Renal pelvis (tissue), 12 donors: ENCODE data around the gene OR10A6. TPM values are rescaled to one million over a fixed set of nuclear protein-coding genes. Genes with fewer than 3 reads are reported as not detected.

Source experiments
- DNase-seq: peaks from one replicate; pipeline ENCODE4 v3.0.0-alpha.2; 2013
- long read RNA-seq, 16 experiments: transcript quantifications; one replicate each; lab custom pipeline, GENCODE V29; 2026
- polyA plus RNA-seq, 3 donors: library from polyadenylated mRNA; unstranded; fragments of 120-200 nt; gene quantifications; one replicate each; pipeline ENCODE4 v1.2.1, GENCODE V29; 2013; ENCODE audit not compliant: insufficient read length in 3 of 3

Gene OR10A6
- not detected for polyA plus RNA-seq
- long read RNA-seq, donor 1 = 0 reads
- long read RNA-seq, donor 2 = 0 reads
- long read RNA-seq, donor 3 = 0 reads
- long read RNA-seq, donor 4 = 0 reads
- long read RNA-seq, donor 5 = 0 reads
- long read RNA-seq, donor 6 = 0 reads
- long read RNA-seq, donor 7 = 0 reads
- long read RNA-seq, donor 8 = 0 reads
- long read RNA-seq, donor 9 = 0 reads
- long read RNA-seq, donor 10 = 0 reads
- long read RNA-seq, donor 11 = 0 reads
- long read RNA-seq, donor 12 = 0 reads
- long read RNA-seq, donor 13 = 0 reads
- long read RNA-seq, donor 14 = 0 reads
- long read RNA-seq, donor 15 = 0 reads
- long read RNA-seq, donor 16 = 0 reads

- DNase-seq = no peak
Observed at GRCh38 chr11:7931168-7931567, at the start of gene OR10A6. OR10A6 (minus strand) TSS chr11:7931268; CDS start chr11:7928662, 2,606 bp downstream.

GRCh38 chr11:7977232-7977917 is 46.3 kb upstream of the OR10A6 start:
- no peak for DNase-seq

GRCh38 chr11:7974668-7975067 is 43.6 kb upstream of the OR10A6 start:
- DNase-seq = no peak

DNA sequence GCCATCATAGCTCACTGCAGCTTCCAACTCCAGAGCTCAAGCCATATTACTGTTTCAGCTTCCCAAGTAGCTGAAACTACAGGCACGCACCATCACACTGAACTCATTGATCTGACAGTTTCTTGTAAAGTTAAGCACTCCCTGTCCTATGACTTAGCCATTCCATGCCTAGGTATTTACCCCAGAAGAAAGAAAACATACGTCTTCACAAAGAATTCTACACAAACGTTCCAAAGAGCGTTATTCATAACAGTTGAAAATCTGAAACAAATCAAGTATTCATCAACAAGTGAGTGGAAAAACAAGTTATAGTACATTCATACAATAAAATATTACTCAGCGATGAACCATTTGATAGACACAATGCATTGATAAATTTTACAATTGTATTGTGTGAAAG is 41.9 kb upstream of the OR10A6 start:
- DNase-seq = no peak

GRCh38 chr11:7971846-7972245 is 40.8 kb upstream of the OR10A6 start:
- DNase-seq = no peak

DNA sequence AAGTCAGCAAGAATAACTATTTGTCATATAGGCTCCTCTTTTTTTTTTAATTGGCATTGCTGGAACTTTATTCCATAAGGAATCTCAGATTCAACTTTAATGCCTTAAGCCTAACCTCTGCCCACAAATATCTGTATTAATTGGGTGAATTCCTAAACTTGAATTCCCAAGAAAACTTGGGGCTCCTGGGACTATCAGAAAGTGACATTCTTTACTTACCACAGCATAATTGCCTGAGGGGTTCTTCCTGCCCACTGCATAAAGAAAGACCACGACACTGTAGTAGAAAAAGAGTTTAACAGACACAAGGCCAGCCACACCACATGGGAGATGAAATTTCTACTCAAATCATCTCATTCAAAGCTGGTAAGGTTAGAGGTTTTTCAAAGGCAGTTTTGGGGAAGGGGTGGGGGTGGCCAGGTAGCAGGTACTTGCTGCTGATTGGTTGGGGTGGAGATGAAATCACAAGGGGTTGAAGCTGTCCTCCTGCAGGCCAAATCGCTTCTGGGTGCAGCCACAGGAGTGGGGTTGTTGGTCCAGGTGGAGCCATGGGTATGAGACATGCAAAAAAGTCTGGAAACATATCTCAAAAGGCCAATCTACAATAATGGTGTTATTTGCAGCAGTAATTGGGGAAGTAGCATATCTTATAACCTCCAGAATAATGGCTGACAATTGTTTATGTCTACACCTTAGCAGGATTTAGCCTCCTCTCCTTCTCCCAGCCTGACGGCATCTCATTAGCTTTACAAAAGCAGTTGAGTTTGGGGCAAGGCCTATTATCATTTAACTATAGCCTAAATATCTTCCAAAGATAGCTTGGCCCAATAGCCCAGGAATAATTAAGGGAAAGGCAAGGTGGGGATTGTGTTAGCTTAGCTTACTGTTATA is 38.9 kb upstream of the OR10A6 start:
- DNase-seq = no peak

GRCh38 chr11:7968686-7969085 is 37.6 kb upstream of the OR10A6 start:
- DNase-seq = no peak

- no peak for DNase-seq
Observed at GRCh38 chr11:7967826-7968225, 36.8 kb upstream of the OR10A6 start.

DNA sequence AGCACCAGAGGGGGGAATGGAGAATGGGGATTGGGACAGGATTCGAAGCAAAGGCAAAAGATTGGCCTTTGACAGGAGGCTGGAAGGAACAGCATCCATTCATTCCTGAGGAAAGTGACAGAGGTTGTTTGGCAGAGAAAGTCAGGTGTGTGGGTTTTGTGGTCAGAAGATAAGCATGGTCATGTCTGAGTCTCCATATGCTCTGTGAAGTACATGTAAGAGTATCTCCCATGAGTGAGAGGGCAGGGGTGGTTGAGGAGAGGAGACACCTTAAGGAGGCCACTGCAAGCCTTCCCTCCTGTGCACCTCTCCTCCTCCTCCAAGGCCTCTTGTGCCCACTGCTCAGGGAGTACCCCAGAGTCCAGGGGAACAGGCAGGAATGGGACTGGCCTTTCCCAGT is 36.0 kb upstream of the OR10A6 start:
- no peak for DNase-seq

DNA sequence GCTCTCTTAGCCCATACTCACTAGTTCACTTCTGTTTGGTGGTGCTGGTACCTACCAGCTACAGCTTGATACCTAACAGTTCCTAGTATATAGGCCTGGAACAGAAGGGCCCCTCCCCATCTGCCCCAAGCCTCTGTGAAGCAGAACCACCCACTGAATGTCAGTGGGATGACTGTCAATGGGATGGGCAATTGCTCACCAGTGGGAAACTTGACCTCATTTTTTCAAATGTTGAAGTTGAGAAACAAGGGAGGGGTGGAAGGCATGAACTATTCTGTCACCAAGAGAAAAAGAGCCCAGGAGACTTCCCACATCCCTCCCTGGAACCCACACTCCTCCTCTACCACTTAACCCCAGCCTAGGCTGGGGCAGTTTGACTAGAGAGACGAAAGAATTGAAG is 34.3 kb upstream of the OR10A6 start, which contains the start of gene NLRP10:
NLRP10 (minus strand) TSS at position 62 of the 400 bp plus-strand sequence. CDS start 1,952 bp downstream, outside the sequence.
- no peak for DNase-seq

- no peak for DNase-seq
Observed at GRCh38 chr11:7964873-7965272, 33.8 kb upstream of the OR10A6 start.

GRCh38 chr11:7964261-7964660 is 33.2 kb upstream of the OR10A6 start:
- DNase-seq = no peak

GRCh38 chr11:7955191-7955590 is 24.1 kb upstream of the OR10A6 start:
- no peak for DNase-seq

- no peak for DNase-seq
Observed at GRCh38 chr11:7949934-7950333, 18.9 kb upstream of the OR10A6 start.

GRCh38 chr11:7944123-7944522 is 13.1 kb upstream of the OR10A6 start:
- no peak for DNase-seq

- no peak for DNase-seq
Observed at GRCh38 chr11:7941608-7942007, 10.5 kb upstream of the OR10A6 start, which contains the start of gene OR10A3. OR10A3 (minus strand) TSS chr11:7941708; CDS start chr11:7939520, 2,188 bp downstream.

- no peak for DNase-seq
Observed at GRCh38 chr11:7941146-7941545, 10.1 kb upstream of the OR10A6 start.

GRCh38 chr11:7936615-7937014 is 5.5 kb upstream of the OR10A6 start:
- DNase-seq = no peak

- no peak for DNase-seq
Observed at GRCh38 chr11:7927635-7928034, 3.4 kb downstream of the OR10A6 start.

DNA sequence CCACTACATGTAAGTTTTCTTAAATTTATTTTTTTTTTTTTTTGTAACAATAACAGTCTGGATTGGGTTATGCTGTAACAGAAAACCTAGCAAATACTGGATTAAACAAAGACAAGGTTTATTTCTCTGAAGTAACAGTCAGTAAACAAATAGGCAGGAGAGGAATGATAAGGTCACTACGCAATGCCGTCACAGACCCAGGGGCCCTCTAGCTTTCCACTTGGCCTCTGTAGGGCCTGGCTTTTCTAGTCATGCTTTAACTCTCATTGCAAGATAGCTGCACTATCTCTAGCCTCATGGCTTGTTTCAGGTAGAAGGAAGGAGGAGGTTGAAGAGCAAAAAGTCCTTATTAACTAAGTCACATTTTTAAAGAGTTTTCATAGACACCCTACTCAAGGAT is 6.5 kb downstream of the OR10A6 start:
- no peak for DNase-seq

GRCh38 chr11:7918141-7918540 is 12.9 kb downstream of the OR10A6 start:
- no peak for DNase-seq

GRCh38 chr11:7911011-7911410 is 20.1 kb downstream of the OR10A6 start:
- DNase-seq = no peak
